Lower leg skin (tissue), 4 donors: ENCODE measurements around the gene ADGRG6. TPM values are rescaled to one million over a fixed set of nuclear protein-coding genes. Genes with fewer than 3 reads are reported as not detected.
"Not testable (repeated sequence)": the region's sequence is repeated elsewhere in the genome, so short reads cannot be mapped to it uniquely, and the experiment has no call there.

Experiments used
- DNase-seq, 2 donors: peaks; one replicate each; pipeline ENCODE4 v3.0.0-alpha.2; 2019; ENCODE audit warnings: low spot score in 2 of 2
- H3K4me3 ChIP-seq: fragments of 200-600 bp; sonication (generic); 2 replicates; pipeline ENCODE4 v1.5.1; 2017; ENCODE audit warnings: mild to moderate bottlenecking, low read depth; ENCODE audit not compliant: poor library complexity, severe bottlenecking
- POLR2A ChIP-seq, 2 donors: fragments of 450-650 bp; IDR thresholded peaks; one replicate each; pipeline ENCODE4 v1.6.1; 2016 to 2017; ENCODE audit warnings: antibody characterized with exemption in 2 of 2, mild to moderate bottlenecking in 1 of 2, moderate library complexity in 1 of 2
- WGBS, 2 donors: methylation state at CpG; one replicate each; pipeline ENCODE4 v1.1.5; 2018; 5-methylcytosine and 5-hydroxymethylcytosine counted together
- intact Hi-C: fragments of 100-400 bp; cut with DNase I; formaldehyde crosslinking; loops from one replicate; pipeline ENCODE4 v1.15.0; 2023; ENCODE audit warnings: low total_unique reads
- total RNA-seq, 4 donors: library from RNA; depleted of rRNA; stranded (reverse); fragments of >200 nt; gene quantifications; one replicate each; pipeline ENCODE4 v1.1.0, GENCODE V29; 2016
- TF ChIP-seq, protein P1 (sequence below), 3 donors: fragments of 450-650 bp; IDR thresholded peaks; one replicate each; pipeline ENCODE4 v1.5.1; 2016; ENCODE audit warnings: antibody characterized with exemption in 3 of 3, mild to moderate bottlenecking in 3 of 3, moderate library complexity in 2 of 3

Gene ADGRG6
- total RNA-seq, 4 donors from 2014 or later, result 41.8 to 54.8 (median 50.0) TPM

- no peak for DNase-seq
- H3K4me3 ChIP-seq, result no peak overlapping the region
- TF ChIP-seq, protein P1, sequence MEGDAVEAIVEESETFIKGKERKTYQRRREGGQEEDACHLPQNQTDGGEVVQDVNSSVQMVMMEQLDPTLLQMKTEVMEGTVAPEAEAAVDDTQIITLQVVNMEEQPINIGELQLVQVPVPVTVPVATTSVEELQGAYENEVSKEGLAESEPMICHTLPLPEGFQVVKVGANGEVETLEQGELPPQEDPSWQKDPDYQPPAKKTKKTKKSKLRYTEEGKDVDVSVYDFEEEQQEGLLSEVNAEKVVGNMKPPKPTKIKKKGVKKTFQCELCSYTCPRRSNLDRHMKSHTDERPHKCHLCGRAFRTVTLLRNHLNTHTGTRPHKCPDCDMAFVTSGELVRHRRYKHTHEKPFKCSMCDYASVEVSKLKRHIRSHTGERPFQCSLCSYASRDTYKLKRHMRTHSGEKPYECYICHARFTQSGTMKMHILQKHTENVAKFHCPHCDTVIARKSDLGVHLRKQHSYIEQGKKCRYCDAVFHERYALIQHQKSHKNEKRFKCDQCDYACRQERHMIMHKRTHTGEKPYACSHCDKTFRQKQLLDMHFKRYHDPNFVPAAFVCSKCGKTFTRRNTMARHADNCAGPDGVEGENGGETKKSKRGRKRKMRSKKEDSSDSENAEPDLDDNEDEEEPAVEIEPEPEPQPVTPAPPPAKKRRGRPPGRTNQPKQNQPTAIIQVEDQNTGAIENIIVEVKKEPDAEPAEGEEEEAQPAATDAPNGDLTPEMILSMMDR (IDR thresholded peaks at IDR 0.05), result no peak
- TF ChIP-seq POLR2A (IDR thresholded peaks at IDR 0.05), result no peak
- intact Hi-C loops, result no loop called here
Measured at GRCh38 chr6:142421285-142422117, 119.7 kb downstream of the ADGRG6 start.

GRCh38 chr6:142426444-142427132, 124.8 kb downstream of the ADGRG6 start:
- DNase-seq, intact Hi-C loops, H3K4me3 ChIP-seq: not testable (repeated sequence)
- WGBS, 2 donors, result 97 to 100% methylated on average over 2 of the region's 2 CpGs

DNA sequence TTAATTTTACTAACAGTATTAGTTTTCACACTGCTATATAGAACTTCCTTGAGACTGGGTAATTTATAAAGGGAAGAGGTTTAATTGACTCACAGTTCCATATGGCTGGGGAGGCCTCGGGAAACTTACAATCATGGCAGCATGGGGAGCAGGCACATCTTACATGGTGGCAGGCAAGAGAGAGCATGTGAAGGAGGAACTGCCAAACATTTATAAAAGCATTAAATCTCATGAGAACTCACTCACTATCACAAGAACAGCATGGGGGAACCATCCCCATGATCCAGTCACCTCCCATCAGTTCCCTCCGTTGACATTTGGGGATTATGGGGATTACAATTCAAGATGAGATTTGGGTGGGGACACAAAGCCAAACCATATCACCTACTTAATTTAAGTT, 126.7 kb downstream of the ADGRG6 start:
- H3K4me3 ChIP-seq, DNase-seq, intact Hi-C loops: not testable (repeated sequence)
- 88 to 92% methylated on average over 2 of the region's 2 CpGs for WGBS, 2 donors

- no peak overlapping the region for H3K4me3 ChIP-seq
- no peak for DNase-seq
- intact Hi-C loops, result no loop called here
- no peak for TF ChIP-seq POLR2A (IDR thresholded peaks at IDR 0.05)
- TF ChIP-seq, protein P1 (IDR thresholded peaks at IDR 0.05), result no peak
Measured at GRCh38 chr6:142429195-142429594, 127.4 kb downstream of the ADGRG6 start.

- intact Hi-C loops, result no loop called here
Measured at GRCh38 chr6:142433419-142433818, 131.6 kb downstream of the ADGRG6 start.

GRCh38 chr6:142438898-142439297, 137.1 kb downstream of the ADGRG6 start:
- 88 to 97% methylated on average over 1 of the region's 1 CpG for WGBS, 2 donors
- no peak overlapping the region for H3K4me3 ChIP-seq
- intact Hi-C loops, result no loop called here
- no peak for DNase-seq
- TF ChIP-seq POLR2A (IDR thresholded peaks at IDR 0.05), result no peak
- TF ChIP-seq, protein P1 (IDR thresholded peaks at IDR 0.05), result no peak

More at GRCh38 chr6:142433419-142433818, 131.6 kb downstream of the ADGRG6 start:
- no peak overlapping the region for H3K4me3 ChIP-seq
- no peak for TF ChIP-seq POLR2A (IDR thresholded peaks at IDR 0.05)
- TF ChIP-seq, protein P1 (IDR thresholded peaks at IDR 0.05), result no peak
- WGBS, 2 donors, result 88 to 96% methylated on average over 4 of the region's 4 CpGs
- DNase-seq, result no peak
